ENCODE results near the gene STX7. TPM values are rescaled to one million over a fixed set of nuclear protein-coding genes. Genes with fewer than 3 reads are reported as not detected.

STX7 gene
- total and polyA plus RNA-seq, 2 donors from 2014 or later: 27.4 to 77.9 TPM

DNA sequence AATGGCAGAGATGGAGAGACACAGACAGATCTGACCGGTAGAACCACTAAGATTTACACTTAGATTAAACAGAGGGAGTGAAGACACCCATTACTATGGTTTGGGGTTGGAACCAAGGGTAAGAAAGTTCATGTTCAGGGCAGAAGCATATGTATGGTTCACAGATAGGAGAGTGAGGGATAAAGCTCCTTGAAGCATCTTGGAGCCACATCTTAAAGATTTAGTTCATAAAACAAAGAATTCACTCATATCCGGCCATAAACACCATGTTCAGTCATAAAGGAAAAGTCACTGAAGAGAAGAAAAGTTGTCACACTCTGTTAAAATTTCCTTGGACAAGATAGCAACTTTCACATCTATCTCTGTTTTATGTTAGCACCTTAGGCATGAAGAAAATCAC is 18.0 kb downstream of the STX7 start:
- Histone ChIP-seq H3K27me3 (ENCODE audit: control insufficient read depth, insufficient read depth, low read length) (no peaks in the 10 kb centered on the region), H3K9ac (ENCODE audit: low read length in 3 of 3) (no peak overlapping the region), H3K36me3 (ENCODE audit: control insufficient read depth in 2 of 3, insufficient read depth in 3 of 3, low read length in 3 of 3) (peaks cover 0 to 6% (median 0%) of the 10 kb centered on the region in 3 donors), H3K27ac (ENCODE audit: low read depth in 2 of 2, low read length in 2 of 2) (no peak overlapping the region), H3K4me1 (ENCODE audit: control insufficient read depth in 2 of 3, insufficient read depth in 2 of 3, low read depth in 1 of 3, low read length in 3 of 3) (peaks cover 0 to 7% (median 0%) of the 10 kb centered on the region in 3 donors), H3K9me3 (ENCODE audit: control insufficient read depth in 2 of 3, insufficient read depth in 1 of 3, low read length in 3 of 3) (no peaks in the 10 kb centered on the region), H3K4me3 (ENCODE audit: low read length in 3 of 3) (no peak overlapping the region)
- intact Hi-C loops (cut with DNase I): no loop called here
- DNase-seq: no peak
- TF ChIP-seq, protein P1, sequence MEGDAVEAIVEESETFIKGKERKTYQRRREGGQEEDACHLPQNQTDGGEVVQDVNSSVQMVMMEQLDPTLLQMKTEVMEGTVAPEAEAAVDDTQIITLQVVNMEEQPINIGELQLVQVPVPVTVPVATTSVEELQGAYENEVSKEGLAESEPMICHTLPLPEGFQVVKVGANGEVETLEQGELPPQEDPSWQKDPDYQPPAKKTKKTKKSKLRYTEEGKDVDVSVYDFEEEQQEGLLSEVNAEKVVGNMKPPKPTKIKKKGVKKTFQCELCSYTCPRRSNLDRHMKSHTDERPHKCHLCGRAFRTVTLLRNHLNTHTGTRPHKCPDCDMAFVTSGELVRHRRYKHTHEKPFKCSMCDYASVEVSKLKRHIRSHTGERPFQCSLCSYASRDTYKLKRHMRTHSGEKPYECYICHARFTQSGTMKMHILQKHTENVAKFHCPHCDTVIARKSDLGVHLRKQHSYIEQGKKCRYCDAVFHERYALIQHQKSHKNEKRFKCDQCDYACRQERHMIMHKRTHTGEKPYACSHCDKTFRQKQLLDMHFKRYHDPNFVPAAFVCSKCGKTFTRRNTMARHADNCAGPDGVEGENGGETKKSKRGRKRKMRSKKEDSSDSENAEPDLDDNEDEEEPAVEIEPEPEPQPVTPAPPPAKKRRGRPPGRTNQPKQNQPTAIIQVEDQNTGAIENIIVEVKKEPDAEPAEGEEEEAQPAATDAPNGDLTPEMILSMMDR (IDR thresholded peaks at IDR 0.05; ENCODE audit: borderline replicate concordance, extremely low read depth, insufficient read depth): no peak
- FAIRE-seq: no peak

DNA sequence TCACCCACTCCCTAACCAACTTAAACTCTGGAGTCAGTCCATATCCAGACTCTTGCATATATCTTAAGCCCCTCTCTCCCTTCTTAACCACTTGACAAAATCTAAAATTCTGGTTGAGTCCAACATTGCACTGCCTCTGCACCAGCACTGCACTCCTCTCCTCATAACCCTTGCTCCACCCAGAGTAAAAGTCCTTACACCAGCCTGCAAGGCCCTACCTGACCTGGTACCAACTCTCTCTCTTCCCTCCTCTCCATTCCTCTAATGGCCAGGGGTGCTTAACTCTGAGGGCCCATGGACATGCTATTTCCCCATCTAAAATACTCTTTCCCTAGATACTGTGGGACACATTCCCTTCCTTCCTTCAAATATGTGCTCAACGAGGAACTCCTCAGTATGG is 21.0 kb downstream of the STX7 start:
- Histone ChIP-seq H3K4me3 (ENCODE audit: low read length in 3 of 3) (no peak overlapping the region), H3K27me3 (ENCODE audit: control insufficient read depth, insufficient read depth, low read length) (no peaks in the 10 kb centered on the region), H3K27ac (ENCODE audit: low read depth in 2 of 2, low read length in 2 of 2) (no peak overlapping the region), H3K4me1 (ENCODE audit: control insufficient read depth in 2 of 3, insufficient read depth in 2 of 3, low read depth in 1 of 3, low read length in 3 of 3) (peaks cover 0 to 6% (median 0%) of the 10 kb centered on the region in 3 donors), H3K9ac (ENCODE audit: low read length in 3 of 3) (no peak overlapping the region), H3K9me3 (ENCODE audit: control insufficient read depth in 2 of 3, insufficient read depth in 1 of 3, low read length in 3 of 3) (no peaks in the 10 kb centered on the region), H3K36me3 (ENCODE audit: control insufficient read depth in 2 of 3, insufficient read depth in 3 of 3, low read length in 3 of 3) (peaks cover 0 to 3% (median 0%) of the 10 kb centered on the region in 3 donors)
- TF ChIP-seq, protein P1 (IDR thresholded peaks at IDR 0.05; ENCODE audit: borderline replicate concordance, extremely low read depth, insufficient read depth): no peak
- intact Hi-C loops (cut with DNase I): no loop called here
- no peak for FAIRE-seq
- no peak for DNase-seq

DNA sequence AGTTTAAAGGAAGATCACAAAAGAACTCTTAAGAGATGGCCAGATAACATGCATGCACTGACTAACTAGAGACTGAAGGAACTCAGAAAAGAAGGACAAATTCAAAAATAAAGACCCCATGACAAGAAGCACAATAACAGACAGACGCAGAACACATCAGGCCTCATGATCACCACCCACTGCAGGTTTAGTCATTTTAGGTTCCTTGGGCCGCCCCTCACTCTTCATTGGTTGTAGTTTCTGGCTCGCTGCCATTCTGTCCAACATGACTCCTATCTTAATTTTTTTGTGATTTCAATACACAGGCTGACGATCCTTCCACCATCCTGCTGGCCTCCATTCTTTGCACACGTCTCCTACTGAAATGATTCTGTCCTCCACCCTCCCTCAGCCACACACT is 21.6 kb downstream of the STX7 start:
- TF ChIP-seq, protein P1 (IDR thresholded peaks at IDR 0.05; ENCODE audit: borderline replicate concordance, extremely low read depth, insufficient read depth): no peak
- peaks cover 0 to 6% (median 0%) of the 10 kb centered on the region in 3 donors for H3K4me1 ChIP-seq (ENCODE audit: control insufficient read depth in 2 of 3, insufficient read depth in 2 of 3, low read depth in 1 of 3, low read length in 3 of 3)
- no peaks in the 10 kb centered on the region for H3K9me3 ChIP-seq (ENCODE audit: control insufficient read depth in 2 of 3, insufficient read depth in 1 of 3, low read length in 3 of 3)
- FAIRE-seq (no peak), DNase-seq (no peak)
- no peaks in the 10 kb centered on the region for H3K27me3 ChIP-seq (ENCODE audit: control insufficient read depth, insufficient read depth, low read length)
- H3K36me3 ChIP-seq (ENCODE audit: control insufficient read depth in 2 of 3, insufficient read depth in 3 of 3, low read length in 3 of 3): peaks cover 0 to 3% (median 0%) of the 10 kb centered on the region in 3 donors
- intact Hi-C loops (cut with DNase I): no loop called here
- no peak overlapping the region for H3K4me3 ChIP-seq (ENCODE audit: low read length in 3 of 3)
- H3K9ac ChIP-seq (ENCODE audit: low read length in 3 of 3): no peak overlapping the region
- H3K27ac ChIP-seq (ENCODE audit: low read depth in 2 of 2, low read length in 2 of 2): no peak overlapping the region

Data from kidney (tissue), 14 donors.